Endothelial cell of umbilical vein (primary cell): ENCODE results near the gene GRIN3B. TPM values are rescaled to one million over a fixed set of nuclear protein-coding genes. Genes with fewer than 3 reads are reported as not detected.

Experiments used
- BruUV-seq: library from RNA; stranded (reverse); fragments of 400-500 nt; replicated peaks from 2 replicates; lab custom pipeline; 2021; lab: Mats Ljungman, UMichigan
- CTCF ChIA-PET: fragments of 300-600, 350-600 bp; sonication (Branson Sonifier 250); formaldehyde crosslinking; loops from one replicate; lab custom pipeline; 2021; ENCODE audit warnings: antibody characterized with exemption, inconsistent platforms; lab: Charles Lee
- POLR2A ChIA-PET: fragments of 300-600, 350-600 bp; sonication (Branson Sonifier 250); formaldehyde crosslinking; loops from one replicate; lab custom pipeline; 2021; ENCODE audit warnings: antibody characterized with exemption, inconsistent platforms; lab: Charles Lee
- DNase-seq: peaks from one replicate; pipeline ENCODE4 v3.0.0-alpha.2; 2011; ENCODE audit warnings: low read depth, low spot score
- FAIRE-seq: peaks from 2 replicates; lab custom pipeline; 2011; peaks lifted over from hg19 to GRCh38; lab: Jason Lieb, UNC
- H2AFZ ChIP-seq: 2 replicates; pipeline ENCODE4 v1.6.0; 2012; ENCODE audit warnings: low read depth, low read length, control low read depth, inconsistent platforms
- H3K27ac ChIP-seq: 2 replicates; pipeline ENCODE4 v1.5.1; 2011; ENCODE audit warnings: low read depth, mild to moderate bottlenecking, control low read depth, low read length, moderate library complexity; ENCODE audit not compliant: insufficient read depth
- H3K27me3 ChIP-seq, 2 experiments: 2 replicates each; pipeline versions ENCODE4 v1.6.0 to v1.6.1; 2011; ENCODE audit warnings: low read length in 2 of 2, mixed read lengths in 1 of 2; ENCODE audit not compliant: control insufficient read depth in 2 of 2, insufficient read depth in 2 of 2
- H3K36me3 ChIP-seq, 2 experiments: 2 replicates in 1 of 2; 3 replicates in 1 of 2; pipeline ENCODE4 v1.5.1; 2011; ENCODE audit warnings: low read length in 2 of 2, mild to moderate bottlenecking in 1 of 2, moderate library complexity in 1 of 2; ENCODE audit not compliant: control insufficient read depth in 2 of 2, insufficient read depth in 2 of 2; ENCODE audit errors: extremely low read depth in 1 of 2
- H3K4me1 ChIP-seq: 3 replicates; pipeline ENCODE4 v1.5.1; 2011; ENCODE audit warnings: mild to moderate bottlenecking, low read length; ENCODE audit not compliant: control insufficient read depth, insufficient read depth; ENCODE audit errors: extremely low read depth
- H3K4me2 ChIP-seq: 2 replicates; pipeline ENCODE4 v1.6.1; 2011; ENCODE audit warnings: low read length, control low read depth, mixed read lengths; ENCODE audit not compliant: insufficient read depth
- H3K4me3 ChIP-seq, 3 experiments: fragments of 200-600 bp in 1 of 3; sonication (generic), shearing (Covaris generic) in 1 of 3; replicated peaks in 1 of 3; 2 replicates each; pipeline ENCODE4 v1.5.1; 2011 to 2016; ENCODE audit warnings: control low read depth in 3 of 3, low read length in 3 of 3, mild to moderate bottlenecking in 2 of 3, inconsistent platforms in 1 of 3, low read depth in 1 of 3, moderate library complexity in 1 of 3; ENCODE audit not compliant: insufficient read depth in 1 of 3
- H3K79me2 ChIP-seq: 2 replicates; pipeline ENCODE4 v1.6.0; 2012; ENCODE audit warnings: low read length, inconsistent platforms; ENCODE audit not compliant: control insufficient read depth, insufficient read depth
- H3K9ac ChIP-seq: replicated peaks from 2 replicates; pipeline ENCODE3; 2011; ENCODE audit warnings: low read length, control low read depth; ENCODE audit not compliant: insufficient read depth; ENCODE audit errors: extremely low read depth
- H3K9me1 ChIP-seq: replicated peaks from 3 replicates; pipeline ENCODE4 v1.6.0; 2011; ENCODE audit warnings: mild to moderate bottlenecking, low read length; ENCODE audit not compliant: control insufficient read depth, insufficient read depth; ENCODE audit errors: extremely low read depth
- H3K9me3 ChIP-seq: replicated peaks from 2 replicates; pipeline ENCODE4 v1.5.1; 2012; ENCODE audit warnings: low read length, inconsistent platforms; ENCODE audit not compliant: control insufficient read depth, insufficient read depth
- H4K20me1 ChIP-seq: replicated peaks from 2 replicates; pipeline ENCODE3; 2011; ENCODE audit warnings: mild to moderate bottlenecking, low read length; ENCODE audit not compliant: control insufficient read depth, insufficient read depth; ENCODE audit errors: extremely low read depth
- CTCF ChIP-seq, 2 donors: IDR thresholded peaks; 1 replicate in 1 of 2; 2 replicates in 1 of 2; pipeline ENCODE4 v1.5.1; 2011; ENCODE audit warnings: low read length in 2 of 2, mild to moderate bottlenecking in 2 of 2, moderate library complexity in 2 of 2, control low read depth in 1 of 2, inconsistent platforms in 1 of 2, low read depth in 1 of 2; ENCODE audit not compliant: insufficient read depth in 1 of 2; ENCODE audit errors: extremely low read depth in 1 of 2
- EZH2 ChIP-seq: IDR thresholded peaks from 2 replicates; pipeline ENCODE4 v1.6.1; 2012; ENCODE audit warnings: borderline replicate concordance, low read depth, mild to moderate bottlenecking, moderate library complexity, low read length, inconsistent platforms; ENCODE audit not compliant: severe bottlenecking
- FOS ChIP-seq: IDR thresholded peaks from 2 replicates; pipeline ENCODE4 v1.6.1; 2011; ENCODE audit warnings: mild to moderate bottlenecking, low read length, moderate library complexity, borderline replicate concordance; ENCODE audit not compliant: insufficient read depth
- GATA2 ChIP-seq: IDR thresholded peaks from 2 replicates; pipeline ENCODE4 v1.7.0; 2011; ENCODE audit warnings: low read depth, mild to moderate bottlenecking, moderate library complexity, mixed read lengths, low read length; ENCODE audit not compliant: insufficient read length, insufficient read depth
- JUN ChIP-seq: IDR thresholded peaks from 2 replicates; pipeline ENCODE4 v1.6.1; 2011; ENCODE audit warnings: borderline replicate concordance, low read depth; ENCODE audit not compliant: insufficient read length, insufficient read depth
- MAX ChIP-seq: IDR thresholded peaks from 2 replicates; pipeline ENCODE4 v1.6.1; 2011; ENCODE audit not compliant: insufficient read depth, insufficient read length
- MYC ChIP-seq: IDR thresholded peaks from one replicate; pipeline ENCODE4 v1.6.1; 2011; ENCODE audit warnings: mild to moderate bottlenecking, low read depth, low read length
- POLR2A ChIP-seq: IDR thresholded peaks from 2 replicates; pipeline ENCODE4 v1.6.1; 2012; ENCODE audit warnings: low read depth, mild to moderate bottlenecking, control low read depth, low read length
- POLR2AphosphoS5 ChIP-seq: IDR thresholded peaks from 2 replicates; pipeline ENCODE4 v1.6.1; 2012; ENCODE audit warnings: low read depth, mild to moderate bottlenecking, control low read depth, low read length, moderate library complexity; ENCODE audit not compliant: insufficient read depth
- dilution Hi-C: fragments of 300-500 bp; cut with MboI; formaldehyde crosslinking; loops from one replicate; pipeline ENCODE4 v1.15.0; 2019; ENCODE audit warnings: low sequenced_read_pairs; ENCODE audit not compliant: extremely low pct_ligation_motif_present
- intact Hi-C: fragments of 100-400 bp; cut with micrococcal nuclease; formaldehyde crosslinking; loops from one replicate; pipeline ENCODE4 v1.10.0; 2022
- polyA plus RNA-seq, 4 experiments: library from polyadenylated mRNA; depleted of rRNA in 3 of 4; stranded (reverse) in 3 of 4; unstranded in 1 of 4; fragments of >200 nt; gene quantifications; 2 replicates each; pipeline versions ENCODE4 v1.2.1 to v1.2.3, GENCODE V29; 2011 to 2012; ENCODE audit warnings: missing spikeins in 1 of 4
- total RNA-seq: library from RNA; stranded (reverse); gene quantifications from 2 replicates; pipeline ENCODE4 v1.2.3, GENCODE V29; 2021

Gene GRIN3B
- total and polyA plus RNA-seq, 2 donors (not counting 3 experiments of a cell fraction or from before 2014, with no cell fraction given) = 0.43 to 0.82 TPM

- Histone ChIP-seq H3K9ac (no peak overlapping the region), H3K27me3 (no peaks in the 10 kb centered on the region), H3K27ac (no peak overlapping the region), H3K4me3 (no peak overlapping the region), H3K36me3 (peaks cover 0 to 11% of the 10 kb centered on the region in 2 experiments), H2AFZ (no peak overlapping the region), H3K4me1 (peaks cover 11% of the 10 kb centered on the region), H3K4me2 (no peak overlapping the region), H3K9me1 (no peaks in the 10 kb centered on the region), H3K9me3 (no peaks in the 10 kb centered on the region), H3K79me2 (peaks cover 9% of the 10 kb centered on the region), H4K20me1 (no peaks in the 10 kb centered on the region)
- intact Hi-C loops = no loop called here
- no peak for DNase-seq
- POLR2A ChIA-PET = no interaction called here
- no peak for TF ChIP-seq JUN
- no peak for TF ChIP-seq FOS
- TF ChIP-seq CTCF (IDR thresholded peaks at IDR 0.05; ENCODE audit: extremely low read depth in 1 of 2, insufficient read depth in 1 of 2, low read depth in 1 of 2, low read length in 2 of 2) = no peak
- no peak for TF ChIP-seq MAX
- no peak for TF ChIP-seq GATA2
- no peak for TF ChIP-seq MYC
- TF ChIP-seq EZH2 = no peak
- TF ChIP-seq POLR2A = no peak
- no peak for TF ChIP-seq POLR2AphosphoS5
- no peak for FAIRE-seq
- dilution Hi-C loops = no loop called here
- CTCF ChIA-PET = no interaction called here
- no TSS peak for BruUV-seq
These were observed 14.1 kb upstream of the GRIN3B start for GRCh38 chr19:986083-986482.
